HepG2 (cell line): ENCODE measurements around the gene AFF4. TPM values are rescaled to one million over a fixed set of nuclear protein-coding genes. Genes with fewer than 3 reads are reported as not detected.
"Not testable (repeated sequence)": the region's sequence is repeated elsewhere in the genome, so short reads cannot be mapped to it uniquely, and the experiment has no call there.

Source experiments
- ATAC-seq: fragments of 200-7000 bp; cut with Tn5 transposase; 3 replicates; pipeline ENCODE4 v1.9.1; 2020; ENCODE audit warnings: mild to moderate bottlenecking, moderate library complexity
- BruUV-seq: library from RNA; stranded (reverse); fragments of 400-500 nt; replicated peaks from 2 replicates; lab custom pipeline; 2021; lab: Mats Ljungman, UMichigan
- CTCF ChIA-PET: fragments of 300-600 bp; formaldehyde crosslinking; extraction: SDS; loops from one replicate; lab custom pipeline; 2021; ENCODE audit warnings: low total read pairs, inconsistent platforms, low intra/inter-chr PET ratio; lab: Yijun Ruan, JAX
- POLR2A ChIA-PET: fragments of 350-600 bp; sonication (Branson Sonifier 250); formaldehyde crosslinking; loops from one replicate; lab custom pipeline; 2020; ENCODE audit warnings: antibody characterized with exemption, inconsistent platforms; lab: Yijun Ruan, JAX
- DNase-seq: peaks from one replicate; pipeline ENCODE4 v3.0.0-alpha.2; 2015; ENCODE audit warnings: low spot score
- FAIRE-seq: peaks from 3 replicates; lab custom pipeline; 2011; peaks lifted over from hg19 to GRCh38; lab: Jason Lieb, UNC
- H2AFZ ChIP-seq: one replicate; pipeline ENCODE4 v1.6.1; 2011; ENCODE audit warnings: low read length, inconsistent platforms
- H3K27ac ChIP-seq: fragments of 300-600 bp; 3 replicates; pipeline ENCODE4 v1.8.0; 2011; ENCODE audit warnings: mixed run types, mild to moderate bottlenecking, mixed read lengths, low read length, inconsistent platforms; ENCODE audit not compliant: insufficient read depth; ENCODE audit errors: extremely low read length
- H3K27me3 ChIP-seq, 2 experiments: fragments of 200-600 bp in 1 of 2; 2 replicates in 1 of 2; 3 replicates in 1 of 2; pipeline versions ENCODE4 v1.6.0 to v1.8.0; 2011; ENCODE audit warnings: low read length in 2 of 2, mild to moderate bottlenecking in 2 of 2, moderate library complexity in 2 of 2, inconsistent platforms in 1 of 2; ENCODE audit not compliant: insufficient read depth in 2 of 2, control insufficient read depth in 1 of 2
- H3K36me3 ChIP-seq, 2 experiments: fragments of 200-600 bp in 1 of 2; replicated peaks in 1 of 2; 2 replicates in 1 of 2; 3 replicates in 1 of 2; pipeline versions ENCODE4 v1.5.1 to v1.8.0; 2011; ENCODE audit warnings: low read length in 2 of 2, inconsistent platforms in 1 of 2; ENCODE audit not compliant: insufficient read depth in 2 of 2, control insufficient read depth in 1 of 2
- H3K4me1 ChIP-seq: 2 replicates; pipeline ENCODE4 v1.5.1; 2012; ENCODE audit warnings: low read length, inconsistent platforms; ENCODE audit not compliant: insufficient read depth
- H3K4me2 ChIP-seq: 2 replicates; pipeline ENCODE4 v1.6.0; 2011; ENCODE audit warnings: low read depth, low read length, inconsistent platforms
- H3K4me3 ChIP-seq, 3 experiments: fragments of 200-600 bp in 1 of 3; sonication (generic), shearing (Covaris generic) in 1 of 3; replicated peaks in 1 of 3; 2 replicates each; pipeline ENCODE4 v1.5.1; 2011 to 2016; ENCODE audit warnings: low read length in 3 of 3, inconsistent platforms in 2 of 3, low read depth in 2 of 3, mild to moderate bottlenecking in 2 of 3, control low read depth in 1 of 3, mixed read lengths in 1 of 3; ENCODE audit not compliant: insufficient read depth in 1 of 3
- H3K79me2 ChIP-seq: one replicate; pipeline ENCODE4 v1.6.1; 2011; ENCODE audit warnings: low read length, inconsistent platforms; ENCODE audit not compliant: insufficient read depth
- H3K9ac ChIP-seq: 2 replicates; pipeline ENCODE4 v1.6.0; 2011; ENCODE audit warnings: mild to moderate bottlenecking, low read depth, low read length, inconsistent platforms; ENCODE audit not compliant: insufficient read depth
- H3K9me3 ChIP-seq: 2 replicates; pipeline ENCODE4 v1.5.1; 2012; ENCODE audit warnings: mild to moderate bottlenecking, low read length
- H4K20me1 ChIP-seq: 2 replicates; pipeline ENCODE4 v1.6.0; 2011; ENCODE audit warnings: inconsistent platforms, mild to moderate bottlenecking, low read length, moderate library complexity; ENCODE audit not compliant: insufficient read depth
- KLF6 ChIP-seq: IDR thresholded peaks from 2 replicates; pipeline ENCODE4 v1.8.0; 2016; ENCODE audit warnings: missing biosample characterization, missing genetic modification reagents
- TBX2 ChIP-seq: sonication (generic); formaldehyde crosslinking; IDR thresholded peaks from 2 replicates; pipeline ENCODE4 v1.5.0; 2020; ENCODE audit warnings: missing genetic modification reagents, mild to moderate bottlenecking, borderline replicate concordance
- ZBTB38 ChIP-seq: sonication (generic); formaldehyde crosslinking; IDR thresholded peaks from 2 replicates; pipeline ENCODE4 v1.5.1; 2020; ENCODE audit warnings: mild to moderate bottlenecking, missing genetic modification reagents
- ZC3H13 ChIP-seq: sonication (generic); formaldehyde crosslinking; IDR thresholded peaks from 2 replicates; pipeline ENCODE4 v1.8.1; 2023; ENCODE audit warnings: mild to moderate bottlenecking, missing genetic modification reagents, moderate library complexity
- ZNF460 ChIP-seq: sonication (generic); formaldehyde crosslinking; IDR thresholded peaks from 2 replicates; pipeline ENCODE4 v1.5.1; 2020; ENCODE audit warnings: missing genetic modification reagents, mild to moderate bottlenecking, borderline replicate concordance
- ZNF770 ChIP-seq: sonication (generic); formaldehyde crosslinking; IDR thresholded peaks from 2 replicates; pipeline ENCODE4 v1.5.0; 2020; ENCODE audit warnings: mild to moderate bottlenecking, missing genetic modification reagents
- WGBS: methylation state at CpG from one replicate; pipeline ENCODE4 v1.1.6; 2017; ENCODE audit warnings: low lambda C conversion rate; 5-methylcytosine and 5-hydroxymethylcytosine counted together
- in situ Hi-C: cut with HindIII; loops from 2 replicates; pipeline ENCODE4 v1.10.0; 2017; ENCODE audit warnings: low pct_unique_long_range_greater_than_20kb; ENCODE audit not compliant: extremely low pct_ligation_motif_present
- intact Hi-C: fragments of 100-400 bp; cut with micrococcal nuclease; formaldehyde crosslinking; loops from one replicate; pipeline ENCODE4 v1.10.0; 2022; ENCODE audit not compliant: unreplicated experiment
- polyA plus RNA-seq, 8 experiments: library from polyadenylated mRNA; depleted of rRNA in 3 of 8; stranded (reverse) in 7 of 8; unstranded in 1 of 8; fragments of >200 nt; fragmentation: Illumina TruSeq in 4 of 8; extraction: Trizol in 4 of 8; gene quantifications; 2 replicates each; pipeline versions ENCODE4 v1.2.1 to v1.2.3, GENCODE V29; 2011 to 2016; ENCODE audit warnings: low read depth in 4 of 8, missing spikeins in 1 of 8, mixed read lengths in 1 of 8; ENCODE audit not compliant: insufficient read depth in 1 of 8
- total RNA-seq, 5 experiments: library from RNA; depleted of rRNA; stranded (reverse); fragments of >200 nt; fragmentation: Illumina TruSeq; extraction: Trizol; gene quantifications; 2 replicates each; pipeline ENCODE4 v1.2.3, GENCODE V29; 2016; ENCODE audit warnings: low read depth in 1 of 5

The AFF4 gene
- total and polyA plus RNA-seq, 2 of the 13 experiments (the other 11 are each of a cell fraction or from before 2014, with no cell fraction given), result 22.1 to 25.5 TPM

GRCh38 chr5:132961887-132962286 is 1.5 kb downstream of the AFF4 start:
- Histone ChIP-seq H3K27me3 (no peaks in the 10 kb centered on the region; a peak in 1 of 5 replicates), H3K4me2 (peak overlapping the region; percentile 92), H4K20me1 (peaks cover 48% of the 10 kb centered on the region; the same call in 1 of the 2 replicates), H3K79me2 (peaks cover 59% of the 10 kb centered on the region), H3K4me3 (peak overlapping the region; percentile 78 to 86 (median 84)), H3K9me3 (no peaks in the 10 kb centered on the region), H3K27ac (peak overlapping the region; percentile 85), H3K4me1 (peaks cover 43% of the 10 kb centered on the region), H3K9ac (peak overlapping the region; percentile 97), H3K36me3 (0 out of 5 replicates have a peak, but pooled peaks cover 0 to 4% of the 10 kb centered on the region in 2 experiments), H2AFZ (no peak overlapping the region)
- intact Hi-C loops (loop anchor here (2.0 to 5.0 kb wide), 2 partner anchors 70 to 89 kb away; no protein-coding TSS in a partner anchor), in situ Hi-C loops (loop anchor here (5.0 kb wide), 1 partner anchor 90 kb away; the partner anchor contains the start of gene HSPA4)
- 4% methylated on average over 5 of the region's 5 CpGs for WGBS
- CTCF ChIA-PET, result no interaction called here
- BruUV-seq, result no TSS peak
- FAIRE-seq, result no peak
- no peak for DNase-seq
- POLR2A ChIA-PET, result interaction anchor here (0.7 to 4.3 kb wide), 6 partner anchors 15 to 90 kb away, joined by 3 to 68 read pairs (median 6); partner anchors contain the start of gene HSPA4
- TF ChIP-seq KLF6 (CRISPR knock-in tag) (0 out of 2 replicates have a peak, but pooled peaks have one; percentile 3), ZC3H13 (no peak)
- ATAC-seq, result no peak

GRCh38 chr5:132961123-132961815 is 2.2 kb downstream of the AFF4 start:
- CTCF ChIA-PET, DNase-seq, BruUV-seq, H3K27ac ChIP-seq, H3K36me3 ChIP-seq, FAIRE-seq, H3K27me3 ChIP-seq, H2AFZ ChIP-seq, H3K9me3 ChIP-seq, ATAC-seq: not testable (repeated sequence)
- Histone ChIP-seq H4K20me1 (peaks cover 51% of the 10 kb centered on the region; the same call in 1 of the 2 replicates), H3K4me1 (peaks cover 43% of the 10 kb centered on the region), H3K4me3 (peak overlapping the region; percentile 78 to 86 (median 84)), H3K79me2 (peaks cover 65% of the 10 kb centered on the region), H3K9ac (peak overlapping the region; percentile 97), H3K4me2 (peak overlapping the region; percentile 92)
- in situ Hi-C loops (loop anchor here (5.0 kb wide), 1 partner anchor 91 kb away; the partner anchor contains the start of gene HSPA4), intact Hi-C loops (loop anchor here (5.0 kb wide), 1 partner anchor 71 kb away; no protein-coding TSS in a partner anchor)
- 80% methylated on average over 11 of the region's 11 CpGs for WGBS
- POLR2A ChIA-PET, result interaction anchor here (1.5 to 4.3 kb wide), 3 partner anchors 66 to 91 kb away, joined by 6 to 68 read pairs (median 28); partner anchors contain the start of gene HSPA4
- peak; percentile 50; the same call in 1 of the 2 replicates for TF ChIP-seq ZNF770 (CRISPR knock-in tag)
- TF ChIP-seq ZBTB38, result peak; percentile 81; the same call in 1 of the 2 replicates
- peak; percentile 81 for TF ChIP-seq ZNF460 (CRISPR knock-in tag)
- TF ChIP-seq TBX2 (CRISPR knock-in tag), result 0 out of 2 replicates have a peak, but pooled peaks have one; percentile 23
